Testis (tissue), 2 donors: ENCODE measurements around the gene TMEM175.

Source experiments
- CTCF ChIP-seq, 3 experiments: fragments of 450-650 bp in 2 of 3; fragments of 200-600 bp in 1 of 3; sonication (generic) in 1 of 3; IDR thresholded peaks; one replicate each; pipeline ENCODE4 v1.5.1; 2016 to 2019; ENCODE audit warnings: antibody characterized with exemption in 3 of 3, mild to moderate bottlenecking in 2 of 3, moderate library complexity in 1 of 3
- POLR2A ChIP-seq: fragments of 450-650 bp; IDR thresholded peaks from one replicate; pipeline ENCODE4 v1.6.1; 2017; ENCODE audit warnings: antibody characterized with exemption, mild to moderate bottlenecking, moderate library complexity

GRCh38 chr4:951186-951585 lies 18.9 kb downstream of the TMEM175 start:
- TF ChIP-seq CTCF (IDR thresholded peaks at IDR 0.05) (no peak), POLR2A (no peak)
